Measurements from ENCODE around the gene FAHD2B. TPM values are rescaled to one million over a fixed set of nuclear protein-coding genes. Genes with fewer than 3 reads are reported as not detected.

FAHD2B gene
- total and polyA plus RNA-seq, 12 donors, result 11.9 to 42.4 (median 30.4) TPM

Other genes with a start within 250 kb of the FAHD2B start
- 10 to 100 TPM; 14.2 to 19.2 (median 15.9) TPM for gene ANKRD39, start 236.9 kb downstream of the FAHD2B start, total RNA-seq
- gene ANKRD39, start 236.9 kb downstream of the FAHD2B start, polyA plus RNA-seq, result 10 to 100 TPM; 18.7 to 26.5 TPM
- gene SEMA4C, start 224.8 kb downstream of the FAHD2B start, total RNA-seq, result 10 to 100 TPM; 16.2 to 43.8 (median 24.5) TPM
- 10 to 100 TPM; 14.1 to 18.0 TPM for gene SEMA4C, start 224.8 kb downstream of the FAHD2B start, polyA plus RNA-seq
- 1 to 10 TPM in 2 of 10 donors, under 1 TPM in 7, not detected in 1; 0.30 to 1.3 (median 0.47) TPM for gene FAM178B, start 108.3 kb downstream of the FAHD2B start, total RNA-seq
- under 1 TPM; 0.30 to 0.80 TPM for gene FAM178B, start 108.3 kb downstream of the FAHD2B start, polyA plus RNA-seq
- 1 to 10 TPM; 4.0 to 8.0 (median 6.2) TPM for gene ANKRD36, start 18.3 kb upstream of the FAHD2B start, total RNA-seq
- gene ANKRD36, start 18.3 kb upstream of the FAHD2B start, polyA plus RNA-seq, result 1 to 10 TPM in 1 of 2 donors, under 1 TPM in 1; 0.96 to 7.5 TPM

Data from heart right ventricle (tissue), 12 donors.